Mammary epithelial cell (primary cell): ENCODE results near the gene DYRK1A.

ENCODE experiments used
- CTCF ChIP-seq, 2 donors: IDR thresholded peaks in 1 of 2; conservative IDR thresholded peaks in 1 of 2; 2 replicates each; pipeline ENCODE4 v1.5.1; 2011 to 2012; ENCODE audit warnings: inconsistent platforms in 2 of 2, low read length in 2 of 2, mild to moderate bottlenecking in 2 of 2, control low read depth in 1 of 2, low read depth in 1 of 2; ENCODE audit not compliant: insufficient read depth in 1 of 2; ENCODE audit errors: extremely low read depth in 1 of 2
- EZH2 ChIP-seq: IDR thresholded peaks from 2 replicates; pipeline ENCODE4 v1.6.1; 2012; ENCODE audit warnings: low read length, inconsistent platforms, borderline replicate concordance

- no peak for TF ChIP-seq CTCF (conservative IDR thresholded peaks at IDR 0.05 in 1 of 2, IDR thresholded peaks at IDR 0.05 in 1 of 2; ENCODE audit: extremely low read depth in 1 of 2, insufficient read depth in 1 of 2, low read depth in 1 of 2, low read length in 2 of 2)
- TF ChIP-seq EZH2 = no peak
Observed at GRCh38 chr21:37372127-37372731, 5.7 kb downstream of the DYRK1A start.
